Fibroblast of lung (primary cell): ENCODE data around the gene SEC24D.

Source experiments
- EZH2 ChIP-seq: IDR thresholded peaks from 2 replicates; pipeline ENCODE4 v1.5.1; 2012; ENCODE audit warnings: low read length, control low read depth, mild to moderate bottlenecking; ENCODE audit errors: missing control alignments
- TF ChIP-seq, protein P1 (sequence below), 2 donors: IDR thresholded peaks in 1 of 2; conservative IDR thresholded peaks in 1 of 2; 1 replicate in 1 of 2; 2 replicates in 1 of 2; pipeline ENCODE4 v1.5.1; 2011 to 2012; ENCODE audit warnings: low read length in 2 of 2, control low read depth in 1 of 2, inconsistent platforms in 1 of 2, low read depth in 1 of 2, mild to moderate bottlenecking in 1 of 2

DNA sequence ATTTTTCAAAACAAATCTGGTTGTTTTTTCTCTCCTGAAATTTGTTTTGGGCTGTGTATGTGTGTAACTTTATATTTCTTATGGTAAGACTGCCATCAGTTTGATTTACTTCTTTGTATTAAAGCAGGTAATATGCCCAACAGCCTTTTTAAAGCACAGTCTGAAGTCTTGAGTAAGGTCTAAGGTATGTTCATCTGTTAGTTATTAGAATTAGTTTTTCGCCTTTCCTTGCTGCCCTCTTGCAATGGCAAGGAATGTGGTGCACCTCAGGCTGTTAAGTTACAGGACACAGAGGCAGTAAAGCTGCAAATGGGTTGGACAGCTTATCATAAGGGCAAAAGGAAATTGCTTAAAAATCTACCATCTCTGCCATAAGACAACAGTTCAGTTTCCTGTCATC, 79.0 kb downstream of the SEC24D start:
- TF ChIP-seq, protein P1, sequence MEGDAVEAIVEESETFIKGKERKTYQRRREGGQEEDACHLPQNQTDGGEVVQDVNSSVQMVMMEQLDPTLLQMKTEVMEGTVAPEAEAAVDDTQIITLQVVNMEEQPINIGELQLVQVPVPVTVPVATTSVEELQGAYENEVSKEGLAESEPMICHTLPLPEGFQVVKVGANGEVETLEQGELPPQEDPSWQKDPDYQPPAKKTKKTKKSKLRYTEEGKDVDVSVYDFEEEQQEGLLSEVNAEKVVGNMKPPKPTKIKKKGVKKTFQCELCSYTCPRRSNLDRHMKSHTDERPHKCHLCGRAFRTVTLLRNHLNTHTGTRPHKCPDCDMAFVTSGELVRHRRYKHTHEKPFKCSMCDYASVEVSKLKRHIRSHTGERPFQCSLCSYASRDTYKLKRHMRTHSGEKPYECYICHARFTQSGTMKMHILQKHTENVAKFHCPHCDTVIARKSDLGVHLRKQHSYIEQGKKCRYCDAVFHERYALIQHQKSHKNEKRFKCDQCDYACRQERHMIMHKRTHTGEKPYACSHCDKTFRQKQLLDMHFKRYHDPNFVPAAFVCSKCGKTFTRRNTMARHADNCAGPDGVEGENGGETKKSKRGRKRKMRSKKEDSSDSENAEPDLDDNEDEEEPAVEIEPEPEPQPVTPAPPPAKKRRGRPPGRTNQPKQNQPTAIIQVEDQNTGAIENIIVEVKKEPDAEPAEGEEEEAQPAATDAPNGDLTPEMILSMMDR (conservative IDR thresholded peaks at IDR 0.05 in 1 of 2, IDR thresholded peaks at IDR 0.05 in 1 of 2; ENCODE audit: low read depth in 1 of 2, low read length in 2 of 2): no peak
- TF ChIP-seq EZH2: no peak
